ENCODE data around the gene POLR3A.
"Not testable (repeated sequence)": the region's sequence is repeated elsewhere in the genome, so short reads cannot be mapped to it uniquely, and the experiment has no call there.

GRCh38 chr10:78064919-78065318 lies 35.6 kb upstream of the POLR3A start:
- TF ChIP-seq CTCF (IDR thresholded peaks at IDR 0.05; ENCODE audit: poor library complexity, severe bottlenecking); REST (IDR thresholded peaks at IDR 0.05; ENCODE audit: borderline replicate concordance); EZH2 (IDR thresholded peaks at IDR 0.05; ENCODE audit: borderline replicate concordance, insufficient read depth, low read length, poor library complexity, severe bottlenecking); SMC3 (conservative IDR thresholded peaks at IDR 0.05; ENCODE audit: poor library complexity); POLR2AphosphoS5 (IDR thresholded peaks at IDR 0.05); TAF1 (IDR thresholded peaks at IDR 0.05; ENCODE audit: low read depth); EP300 (conservative IDR thresholded peaks at IDR 0.05; ENCODE audit: poor library complexity, severe bottlenecking); RAD21 (conservative IDR thresholded peaks at IDR 0.05): not testable (repeated sequence)

Measured in neural cell (in vitro differentiated cells).